B cell (primary cell): Measurements from ENCODE around the gene C2orf74. TPM values are rescaled to one million over a fixed set of nuclear protein-coding genes. Genes with fewer than 3 reads are reported as not detected.

ENCODE experiments used
- ATAC-seq: fragments of 200-7000 bp; cut with Tn5 transposase; one replicate; pipeline ENCODE4 v1.10.0; 2021; ENCODE audit warnings: low read depth, mild to moderate bottlenecking, moderate number of reproducible peaks, moderate library complexity
- CTCF ChIA-PET: fragments of 350-600 bp; sonication (Branson Sonifier 250); formaldehyde crosslinking; loops from one replicate; lab custom pipeline; 2021; ENCODE audit warnings: antibody characterized with exemption, inconsistent platforms; lab: Charles Lee
- POLR2A ChIA-PET: fragments of 350-600 bp; sonication (Branson Sonifier 250); formaldehyde crosslinking; loops from one replicate; lab custom pipeline; 2021; ENCODE audit warnings: antibody characterized with exemption; lab: Charles Lee
- DNase-seq: peaks from one replicate; pipeline ENCODE4 v3.0.0; 2013
- H2AFZ ChIP-seq: 2 replicates; pipeline ENCODE4 v1.6.1; 2012; ENCODE audit warnings: mild to moderate bottlenecking, low read depth, low read length; ENCODE audit not compliant: insufficient read depth, poor library complexity, severe bottlenecking
- H3K27ac ChIP-seq, 2 donors: 1 replicate in 1 of 2; 2 replicates in 1 of 2; pipeline ENCODE4 v1.5.1; 2012 to 2013; ENCODE audit warnings: low read length in 2 of 2, mild to moderate bottlenecking in 2 of 2, moderate library complexity in 1 of 2
- H3K27me3 ChIP-seq, 4 experiments: fragments of 200-600 bp in 1 of 4; sonication (generic) in 1 of 4; replicated peaks in 1 of 4; 1 replicate in 2 of 4; 2 replicates in 2 of 4; pipeline versions ENCODE4 v1.6.1 to v1.7.0; 2013 to 2016; ENCODE audit warnings: low read length in 3 of 4, mild to moderate bottlenecking in 2 of 4, mixed read lengths in 1 of 4, moderate library complexity in 1 of 4; ENCODE audit not compliant: insufficient read depth in 4 of 4, control insufficient read depth in 3 of 4; ENCODE audit errors: control extremely low read depth in 1 of 4
- H3K36me3 ChIP-seq, 2 experiments: replicated peaks in 1 of 2; 1 replicate in 1 of 2; 2 replicates in 1 of 2; pipeline versions ENCODE4 v1.6.1 to v1.7.1; 2013; ENCODE audit warnings: low read length in 1 of 2; ENCODE audit not compliant: insufficient read depth in 2 of 2, control insufficient read depth in 1 of 2; ENCODE audit errors: control extremely low read depth in 1 of 2, extremely low read depth in 1 of 2
- H3K4me1 ChIP-seq, 2 donors: fragments of 200-600 bp in 1 of 2; sonication (generic) in 1 of 2; 1 replicate in 1 of 2; 2 replicates in 1 of 2; pipeline versions ENCODE4 v1.5.1 to v1.6.1; 2013 to 2017; ENCODE audit warnings: low read length in 2 of 2; ENCODE audit not compliant: control insufficient read depth in 2 of 2, insufficient read depth in 2 of 2
- H3K4me2 ChIP-seq: replicated peaks from 2 replicates; pipeline ENCODE3; 2012; ENCODE audit warnings: mild to moderate bottlenecking, low read depth, low read length; ENCODE audit not compliant: poor library complexity, severe bottlenecking
- H3K4me3 ChIP-seq, 5 experiments: fragments of 200-600 bp in 1 of 5; sonication (generic) in 1 of 5; 1 replicate in 3 of 5; 2 replicates in 2 of 5; pipeline versions ENCODE4 v1.5.1 to v1.7.0; 2011 to 2016; ENCODE audit warnings: low read length in 4 of 5, mild to moderate bottlenecking in 4 of 5, low read depth in 2 of 5, control low read depth in 1 of 5, moderate library complexity in 1 of 5; ENCODE audit not compliant: insufficient read depth in 1 of 5; ENCODE audit errors: control extremely low read depth in 1 of 5, extremely low read depth in 1 of 5
- H3K79me2 ChIP-seq: fragments of 200-600 bp; sonication (generic); one replicate; pipeline ENCODE4 v1.6.0; 2016; ENCODE audit warnings: low read length; ENCODE audit not compliant: control insufficient read depth, insufficient read depth
- H3K9ac ChIP-seq: fragments of 200-600 bp; sonication (generic); 2 replicates; pipeline ENCODE4 v1.6.1; 2017; ENCODE audit warnings: mild to moderate bottlenecking, low read length, moderate library complexity
- H3K9me3 ChIP-seq, 3 donors: one replicate each; pipeline versions ENCODE4 v1.6.1 to v1.7.1; 2013; ENCODE audit warnings: low read length in 2 of 3; ENCODE audit not compliant: control insufficient read depth in 2 of 3, insufficient read depth in 1 of 3; ENCODE audit errors: control extremely low read depth in 1 of 3
- H4K20me1 ChIP-seq: 2 replicates; pipeline ENCODE4 v1.6.0; 2012; ENCODE audit warnings: mild to moderate bottlenecking, low read length; ENCODE audit not compliant: insufficient read depth, control insufficient read depth, poor library complexity, severe bottlenecking
- H3K27ac Mint-ChIP-seq: one replicate; pipeline ENCODE4 v1.8.0; 2021; ENCODE audit warnings: mixed read lengths
- H3K27me3 Mint-ChIP-seq: one replicate; pipeline ENCODE4 v1.8.0; 2021; ENCODE audit warnings: mixed read lengths
- H3K4me1 Mint-ChIP-seq: one replicate; pipeline ENCODE4 v1.8.0; 2021; ENCODE audit warnings: mixed read lengths
- H3K4me3 Mint-ChIP-seq: one replicate; pipeline ENCODE4 v1.8.0; 2021; ENCODE audit warnings: mixed read lengths
- H3K9me3 Mint-ChIP-seq: one replicate; pipeline ENCODE4 v1.8.0; 2022; ENCODE audit warnings: mixed read lengths; ENCODE audit not compliant: insufficient read depth
- CTCF ChIP-seq: fragments of 200-600 bp; IDR thresholded peaks from one replicate; pipeline ENCODE4 v1.8.0; 2022; ENCODE audit warnings: antibody characterized with exemption, mild to moderate bottlenecking
- EZH2 ChIP-seq: IDR thresholded peaks from 2 replicates; pipeline ENCODE4 v1.6.1; 2012; ENCODE audit warnings: borderline replicate concordance, low read depth, mild to moderate bottlenecking, moderate library complexity, low read length; ENCODE audit not compliant: insufficient read depth, poor library complexity, severe bottlenecking
- WGBS: methylation state at CpG from one replicate; pipeline ENCODE4 v1.1.5; 2013; ENCODE audit warnings: missing lambda C conversion rate; ENCODE audit not compliant: insufficient coverage; 5-methylcytosine and 5-hydroxymethylcytosine counted together
- intact Hi-C: fragments of 100-400 bp; cut with micrococcal nuclease; formaldehyde crosslinking; loops from one replicate; pipeline ENCODE4 v1.10.0; 2022
- polyA plus RNA-seq: library from polyadenylated mRNA; depleted of rRNA; stranded (reverse); fragments of >200 nt; gene quantifications from 2 replicates; pipeline ENCODE4 v1.2.3, GENCODE V29; 2012
- total RNA-seq, 2 donors: library from RNA; stranded (reverse); fragments of 120-200 nt in 1 of 2; gene quantifications; 1 replicate in 1 of 2; 2 replicates in 1 of 2; pipeline versions ENCODE4 v1.2.3 to v1.2.4, GENCODE V29; 2013 to 2022

Gene C2orf74
- total and polyA plus RNA-seq, 2 donors (not counting 1 experiment from before 2014, with no cell fraction given): 11.1 to 16.2 TPM

GRCh38 chr2:61177727-61178549 is 15.9 kb downstream of the C2orf74 start:
- H2AFZ ChIP-seq: peak overlapping the region; percentile 86
- peaks cover 48% of the 10 kb centered on the region for H3K79me2 ChIP-seq
- POLR2A ChIA-PET: interaction anchor here (0.6 to 1.9 kb wide), 11 partner anchors 11 to 890 kb away, joined by 3 to 10 read pairs (median 4); partner anchors contain the start of genes REL and XPO1
- peak overlapping the region; percentile 73 for H3K4me2 ChIP-seq
- H3K27me3 ChIP-seq: no peaks in the 10 kb centered on the region
- ATAC-seq: no peak
- peak overlapping the region; percentile 98 for H3K9ac ChIP-seq
- peak overlapping the region; percentile 97 for H3K27ac Mint-ChIP-seq
- no peaks in the 10 kb centered on the region for H3K9me3 ChIP-seq
- H3K27me3 Mint-ChIP-seq: no peaks in the 10 kb centered on the region
- H3K4me1 Mint-ChIP-seq: peaks cover 54% of the 10 kb centered on the region
- WGBS: 15% methylated on average over 40 of the region's 45 CpGs
- H3K9me3 Mint-ChIP-seq: no peaks in the 10 kb centered on the region
- H3K4me3 Mint-ChIP-seq: peak overlapping the region; percentile 94
- TF ChIP-seq EZH2 (no peak), CTCF (no peak)
- H3K36me3 ChIP-seq: peaks cover 4 to 38% of the 10 kb centered on the region in 2 experiments
- peak overlapping the region; percentile 91 to 96 for H3K27ac ChIP-seq
- peaks cover 26 to 42% of the 10 kb centered on the region in 2 donors for H3K4me1 ChIP-seq
- DNase-seq: peak; percentile 71
- CTCF ChIA-PET: interaction anchor here (0.6 kb wide), 3 partner anchors 305 to 955 kb away, joined by 3 read pairs; no protein-coding TSS in a partner anchor
- H4K20me1 ChIP-seq: peaks cover 6% of the 10 kb centered on the region
- peak overlapping the region; percentile 52 to 97 (median 75) for H3K4me3 ChIP-seq
- intact Hi-C loops: loop anchor here (1.0 to 10.0 kb wide), 10 partner anchors 33 to 707 kb away; partner anchors contain the start of genes CCT4, PAPOLG, PEX13 and REL
